HG02763 (cell line): ENCODE results near the gene COL25A1.
"Not testable (repeated sequence)": the region's sequence is repeated elsewhere in the genome, so short reads cannot be mapped to it uniquely, and the experiment has no call there.

Experiments
- ATAC-seq: cut with Tn5 transposase; IDR thresholded peaks from one replicate; pipeline ENCODE4 v1.9.1; 2021; ENCODE audit warnings: mild to moderate bottlenecking, moderate library complexity; ENCODE audit not compliant: unreplicated experiment

The COL25A1 gene

DNA sequence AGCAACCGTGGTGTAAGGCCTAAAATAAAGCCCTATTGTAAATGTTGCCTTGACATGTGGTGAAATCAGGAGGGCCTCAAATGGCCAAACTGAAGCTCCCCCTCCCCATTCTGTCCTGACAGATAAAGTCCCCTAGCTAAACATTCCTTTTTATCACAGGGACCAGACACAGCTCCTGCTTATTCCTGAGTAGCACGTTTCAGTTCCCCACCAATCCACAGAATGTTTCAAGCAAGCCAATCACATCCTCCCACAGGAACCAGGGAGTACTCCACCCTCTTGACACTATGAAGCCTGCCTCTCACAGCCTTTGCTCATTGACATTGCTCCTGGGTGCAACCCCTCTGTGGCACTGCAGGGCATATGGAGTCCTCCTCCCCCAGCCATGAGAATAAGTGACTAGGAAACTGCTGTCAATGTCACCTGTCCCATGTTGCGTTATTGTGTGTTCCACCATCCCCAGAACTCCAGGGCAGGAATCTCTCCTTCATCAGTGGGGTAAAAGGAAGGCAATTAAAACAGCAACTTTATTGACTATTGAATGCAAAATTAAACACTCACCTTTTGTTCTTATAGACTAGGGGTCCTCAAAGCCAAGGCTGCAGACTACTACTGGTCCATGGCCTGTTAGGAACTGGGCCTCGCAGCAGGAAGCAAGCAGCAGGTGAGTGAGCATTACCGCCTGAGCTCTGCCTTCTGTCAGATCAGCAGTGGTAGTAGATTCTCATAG, 128.1 kb downstream of the COL25A1 start:
- no peak for ATAC-seq

- ATAC-seq = no peak
Measured at GRCh38 chr4:109172301-109172700, 130.2 kb downstream of the COL25A1 start.

- ATAC-seq = no peak
Measured at GRCh38 chr4:109171070-109171469, 131.4 kb downstream of the COL25A1 start.

DNA sequence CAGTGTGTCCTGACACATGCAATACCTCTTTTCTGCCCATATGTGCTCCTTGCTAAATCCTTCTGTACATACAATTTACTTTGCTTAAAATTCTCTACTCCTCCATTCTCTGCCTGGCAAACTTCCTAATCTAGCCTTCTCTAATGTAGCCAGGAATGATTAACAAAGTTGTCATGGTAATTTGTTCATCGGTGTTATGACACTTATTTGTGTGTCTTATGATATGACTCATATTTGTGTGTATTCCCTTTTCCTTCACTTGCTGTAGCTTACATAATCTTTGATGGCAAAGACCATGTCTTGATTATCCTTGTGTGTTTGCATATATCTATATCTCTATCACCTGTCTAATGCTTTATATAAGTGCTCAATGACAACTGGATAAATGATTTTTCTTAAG, 133.3 kb downstream of the COL25A1 start:
- no peak for ATAC-seq

GRCh38 chr4:109166586-109166985, 135.9 kb downstream of the COL25A1 start:
- no peak for ATAC-seq

DNA sequence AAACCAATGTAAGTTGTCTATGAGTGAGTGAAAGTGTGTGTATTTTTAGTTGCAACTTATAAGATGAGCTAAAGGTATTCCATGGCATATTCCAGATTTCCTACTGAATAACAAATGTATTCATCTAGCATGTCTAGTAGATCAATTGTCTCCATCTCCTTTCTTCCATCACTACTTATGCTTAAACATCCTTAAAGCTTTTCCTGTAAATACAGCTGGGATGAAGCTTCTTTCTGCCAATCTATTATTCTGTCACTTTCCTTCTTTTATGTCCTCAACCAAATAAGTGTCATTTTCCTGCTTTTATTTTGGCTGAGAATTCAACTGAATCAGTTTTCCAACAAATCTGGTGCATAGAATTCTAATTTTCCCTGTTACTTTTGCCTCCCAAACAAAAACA, 136.3 kb downstream of the COL25A1 start:
- ATAC-seq = no peak

DNA sequence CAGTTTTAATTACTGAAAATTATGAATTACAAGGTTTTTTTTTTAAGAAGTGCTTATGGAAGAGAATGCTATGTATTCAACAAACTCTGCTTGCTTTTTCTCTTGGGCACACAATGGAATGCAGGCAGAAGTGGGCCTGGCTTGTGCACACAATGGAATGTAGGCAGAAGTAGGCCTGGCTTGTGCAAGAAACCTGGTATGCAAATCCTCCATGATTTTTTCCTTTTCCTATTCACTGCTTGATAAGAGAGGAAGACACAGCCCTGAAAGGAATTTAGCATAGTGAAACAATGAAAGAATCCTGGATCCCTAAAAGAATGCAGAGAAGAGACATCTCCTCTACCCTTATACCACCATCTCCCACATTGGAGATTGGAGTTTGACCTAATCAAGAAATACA, 138.4 kb downstream of the COL25A1 start:
- ATAC-seq = no peak

- no peak for ATAC-seq
Measured at GRCh38 chr4:109163493-109163892, 139.0 kb downstream of the COL25A1 start.

DNA sequence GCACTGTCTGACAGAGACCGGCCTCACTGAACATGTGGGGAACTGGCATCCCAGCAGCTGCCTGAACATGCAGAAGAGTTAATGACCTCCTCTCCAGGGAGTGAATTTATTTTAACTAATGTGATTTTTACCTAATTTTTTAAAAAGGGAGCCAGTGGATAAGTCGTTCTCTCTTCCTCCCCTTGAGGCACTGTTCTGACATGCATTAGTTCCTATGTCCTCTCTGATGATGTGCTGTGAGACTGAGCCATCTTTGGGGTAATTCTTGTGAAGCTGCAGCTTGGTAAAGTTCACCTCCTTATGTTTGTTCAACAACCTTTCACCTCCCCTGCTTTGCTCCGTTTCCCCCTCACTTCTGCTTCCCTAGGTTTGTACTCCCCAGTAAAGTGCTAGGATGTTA, 139.7 kb downstream of the COL25A1 start:
- ATAC-seq = no peak

DNA sequence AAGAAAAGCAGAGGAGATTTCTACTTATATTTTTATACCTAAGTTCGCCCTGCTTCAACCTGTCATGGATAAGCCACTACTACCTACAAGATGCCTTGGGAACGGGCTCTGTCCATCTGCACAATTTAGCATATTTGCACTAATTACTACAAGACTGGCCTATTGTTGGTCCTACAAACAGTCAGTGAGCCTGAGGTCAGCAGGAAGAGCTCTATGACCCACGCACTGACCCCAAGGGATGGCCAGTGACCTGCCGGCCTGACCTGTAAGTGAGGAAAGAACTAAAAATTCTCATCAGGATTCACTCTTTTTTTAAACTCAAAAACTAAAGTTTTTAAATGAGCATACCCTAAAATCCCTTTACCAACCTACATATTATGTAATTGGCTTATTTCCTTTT, 142.0 kb downstream of the COL25A1 start:
- no peak for ATAC-seq

DNA sequence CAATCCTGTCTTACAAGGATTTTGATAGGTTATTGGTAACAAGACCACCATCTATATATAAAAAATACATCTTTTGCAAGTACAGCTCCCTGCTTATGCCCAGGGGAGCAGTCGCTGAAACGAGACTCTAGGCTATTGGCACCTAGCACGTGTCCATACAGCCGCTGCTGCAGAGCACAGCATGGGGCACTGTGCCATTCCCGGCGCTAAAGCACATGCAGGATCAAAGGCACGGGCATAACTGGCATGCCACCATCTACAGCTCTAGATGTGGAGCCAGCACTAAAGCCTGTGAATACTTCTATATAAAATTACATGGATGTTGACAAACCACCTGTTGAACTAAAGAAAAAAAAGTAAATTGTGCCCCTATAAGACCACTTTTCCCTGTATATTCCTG, 144.8 kb downstream of the COL25A1 start:
- no peak for ATAC-seq

GRCh38 chr4:109157205-109157604, 145.3 kb downstream of the COL25A1 start:
- no peak for ATAC-seq

DNA sequence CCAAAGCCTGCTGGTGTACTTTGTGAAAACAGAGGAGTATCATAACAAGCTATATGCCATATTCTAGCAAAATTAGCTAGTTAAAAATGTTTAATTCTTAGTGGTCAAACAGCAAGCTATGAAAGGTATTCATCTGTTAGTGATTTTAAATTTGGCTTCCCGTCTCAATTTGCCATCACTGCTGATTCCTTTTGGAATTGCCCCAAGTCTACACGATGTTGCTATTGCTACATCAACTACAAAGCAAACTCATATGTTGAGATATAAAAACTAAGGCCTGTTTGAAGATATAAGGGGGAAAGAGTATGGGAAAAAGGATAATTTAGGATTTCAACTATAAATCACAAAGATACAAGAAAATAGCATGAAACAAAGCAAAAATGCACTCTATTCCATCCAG, 146.1 kb downstream of the COL25A1 start:
- no peak for ATAC-seq

DNA sequence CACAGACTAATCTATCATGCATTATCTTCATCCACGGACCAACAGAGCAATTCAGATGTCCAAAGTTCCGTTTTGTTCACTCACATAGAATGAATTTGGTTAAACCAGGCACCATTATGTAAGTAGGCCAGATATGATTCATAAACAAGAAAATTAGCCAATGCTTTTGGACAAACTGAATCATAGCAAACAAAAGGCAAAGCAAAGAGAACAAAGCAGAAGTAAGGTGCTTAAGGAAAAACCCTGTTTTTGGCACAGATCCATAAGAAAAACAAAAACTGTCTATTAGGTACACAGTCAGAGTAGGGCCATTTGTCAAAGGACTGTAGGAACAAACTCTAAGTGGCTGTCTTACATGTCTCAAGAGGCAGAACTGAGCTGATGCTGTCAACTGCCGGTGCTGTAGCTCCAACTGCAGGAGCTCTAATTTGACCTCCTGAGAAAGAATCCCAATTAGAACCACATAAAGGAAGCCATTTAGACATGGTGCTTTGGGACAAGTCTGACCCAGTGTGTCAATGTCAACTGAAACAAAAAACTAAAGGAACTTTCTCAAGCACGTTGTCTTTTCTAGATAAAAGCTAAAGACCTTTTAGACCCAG, 146.7 kb downstream of the COL25A1 start:
- ATAC-seq = no peak

DNA sequence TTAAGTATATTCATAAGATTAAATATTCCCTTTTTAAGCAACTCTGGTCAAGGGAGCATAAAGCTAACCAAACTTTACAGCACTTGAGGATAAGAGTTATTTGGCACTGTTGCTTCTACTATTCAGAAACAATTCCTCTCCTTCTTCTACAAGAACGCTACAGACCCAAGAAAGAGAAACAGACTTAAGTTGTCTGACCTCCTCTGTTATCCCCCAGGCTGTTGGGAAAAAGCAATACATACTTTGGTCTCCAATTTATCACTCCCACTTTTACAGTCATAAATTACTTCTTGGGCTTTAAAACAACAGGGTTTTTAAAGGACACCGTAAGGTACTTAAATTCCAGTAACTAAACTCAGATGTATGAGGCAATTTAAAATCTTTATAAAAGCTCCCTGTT, 147.4 kb downstream of the COL25A1 start:
- no peak for ATAC-seq

- ATAC-seq = no peak
Measured at GRCh38 chr4:109154424-109154823, 148.0 kb downstream of the COL25A1 start.

DNA sequence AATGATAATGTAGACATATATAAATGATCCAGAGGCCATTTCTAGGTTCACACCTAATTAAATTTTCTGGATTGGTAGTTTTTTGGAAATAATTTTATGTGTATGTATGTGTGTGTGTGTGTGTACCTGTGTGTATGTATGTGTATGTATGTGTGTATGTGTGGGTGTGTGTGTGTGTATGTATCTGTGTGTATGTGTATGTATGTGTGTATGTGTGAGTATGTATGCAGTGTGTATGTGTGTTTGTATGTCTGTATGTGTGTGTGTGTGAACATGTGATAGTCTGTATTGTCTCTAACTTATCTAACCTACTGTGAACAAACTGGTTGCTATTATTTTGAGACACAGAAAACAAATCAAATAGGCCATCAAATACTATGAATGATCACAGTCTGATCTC, 152.6 kb downstream of the COL25A1 start:
- no peak for ATAC-seq

DNA sequence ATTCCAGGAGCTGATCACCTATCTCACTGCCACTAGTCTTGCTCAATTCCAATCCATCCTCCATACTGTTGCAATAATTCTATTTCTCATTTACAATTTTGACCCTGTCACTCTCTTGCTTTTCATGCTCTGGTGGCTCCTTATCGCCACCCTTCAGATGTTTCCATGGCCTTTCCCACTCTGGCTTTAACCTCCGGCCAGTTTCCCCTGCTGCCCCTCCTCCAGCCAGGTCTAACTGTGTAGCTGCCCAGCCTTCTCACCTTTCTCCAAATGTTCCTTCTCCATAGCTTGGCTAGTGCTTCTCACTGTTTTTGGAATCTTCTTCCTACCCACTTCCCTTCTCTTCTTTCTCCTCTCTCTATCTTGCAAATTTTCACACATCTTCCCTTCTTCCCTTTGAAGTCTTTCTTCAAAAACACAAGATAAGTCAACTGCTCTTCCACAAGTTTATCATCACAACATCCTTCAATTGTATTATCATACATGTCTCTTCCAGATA, 153.8 kb downstream of the COL25A1 start:
- ATAC-seq = no peak

DNA sequence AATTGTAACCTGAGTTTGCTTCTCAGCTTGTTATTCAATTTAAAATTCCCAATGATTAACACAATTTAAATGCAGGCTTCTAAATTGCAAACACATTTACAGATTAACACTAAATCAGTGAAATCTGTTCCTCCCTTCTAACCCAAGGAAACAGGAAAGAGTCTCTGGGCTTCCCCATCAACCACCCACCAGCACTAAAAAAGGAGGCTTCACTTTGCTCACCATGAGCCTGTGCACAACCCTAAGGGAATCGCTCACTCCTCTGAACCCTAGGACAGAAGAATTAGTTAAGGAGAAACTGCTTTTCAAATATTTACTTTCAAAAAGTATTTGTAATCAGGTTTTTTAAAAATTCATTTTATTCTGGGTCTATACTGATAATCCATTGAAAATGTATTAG, 155.3 kb downstream of the COL25A1 start:
- ATAC-seq = no peak

DNA sequence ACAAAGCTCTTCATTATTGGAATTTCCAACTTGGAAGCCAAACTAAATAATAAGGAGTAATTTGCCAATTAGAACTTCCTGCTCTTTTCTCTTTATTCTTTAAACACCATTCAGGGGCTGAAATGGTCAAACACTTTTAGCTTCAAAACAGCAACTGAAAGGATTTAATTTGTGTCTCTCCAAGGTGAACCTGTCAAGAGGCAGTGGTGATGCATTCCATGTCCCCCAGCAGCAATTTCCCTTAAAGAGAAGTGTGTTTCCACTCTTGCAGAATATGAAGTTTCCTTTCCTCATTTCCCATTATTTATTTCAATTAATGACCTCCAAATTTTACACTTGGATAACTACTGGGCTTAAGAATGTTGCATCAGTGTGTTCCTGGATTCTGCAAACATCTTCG, 156.0 kb downstream of the COL25A1 start:
- no peak for ATAC-seq

- ATAC-seq = not testable (repeated sequence)
Measured at GRCh38 chr4:109138125-109138524, 164.3 kb downstream of the COL25A1 start.

DNA sequence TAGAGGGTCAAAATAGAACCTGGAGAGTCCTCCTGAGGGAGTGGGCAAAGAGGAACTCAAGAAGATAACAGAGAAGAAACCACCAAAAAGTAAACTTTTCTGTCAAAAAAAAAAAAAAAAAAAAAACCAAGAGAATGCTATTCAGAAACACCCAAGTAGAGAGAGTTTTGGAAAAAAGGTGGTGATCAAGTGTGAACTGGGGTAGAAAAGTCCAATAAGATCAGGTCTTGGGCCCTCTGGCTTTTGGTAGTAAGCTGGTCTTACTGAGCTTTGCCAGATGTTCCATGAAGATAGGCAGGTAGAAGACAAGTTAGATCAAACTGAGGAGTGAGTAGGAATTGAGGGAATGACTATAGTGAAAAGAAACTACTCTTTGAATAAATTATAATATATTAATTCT, 167.5 kb downstream of the COL25A1 start:
- ATAC-seq = no peak

DNA sequence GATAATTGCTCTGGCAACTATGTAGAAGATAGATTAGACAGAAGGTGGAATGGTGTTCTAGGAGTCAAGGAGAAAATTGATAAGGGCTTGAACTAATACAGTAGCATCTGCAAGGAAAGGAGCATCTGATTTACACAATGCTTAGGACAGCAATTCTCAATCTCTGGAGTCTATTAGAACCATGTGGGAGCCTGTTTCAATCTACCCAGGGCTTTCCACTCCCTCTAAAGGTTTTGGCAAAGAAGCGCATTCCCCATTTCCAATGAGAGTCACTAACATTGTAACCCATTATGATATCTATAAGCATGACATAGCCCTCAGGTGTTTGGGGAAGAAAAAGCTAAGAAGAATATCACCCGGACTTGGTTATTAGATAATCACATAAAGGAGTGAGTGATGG, 168.2 kb downstream of the COL25A1 start:
- ATAC-seq = no peak
